ENCODE measurements around the gene SHC4.
"Not testable (repeated sequence)": the region's sequence is repeated elsewhere in the genome, so short reads cannot be mapped to it uniquely, and the experiment has no call there.

Gene SHC4

DNA sequence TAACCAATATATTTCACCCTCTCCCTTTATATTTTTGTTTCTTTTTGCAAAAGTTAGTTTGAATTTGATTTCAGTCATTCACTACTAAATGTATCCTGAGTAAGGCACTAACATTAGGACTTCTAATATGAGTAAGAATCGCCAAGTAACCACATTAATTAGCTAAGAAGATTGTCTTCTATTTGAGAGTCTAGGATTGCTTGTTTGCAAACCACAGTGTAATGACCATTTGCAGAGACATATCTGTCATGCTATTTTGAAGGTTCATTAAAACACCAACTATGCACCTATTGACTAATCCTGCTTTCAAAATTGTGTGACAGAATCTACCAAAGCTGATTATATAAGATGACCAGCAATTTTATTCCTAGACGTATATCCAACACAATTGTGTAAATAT is 91.1 kb downstream of the SHC4 start:
- ATAC-seq (replicated peaks) (no peak), DNase-seq (no peak)
- Mint-ChIP-seq H3K4me3 (no peak overlapping the region), H3K36me3 (no peaks in the 10 kb centered on the region), H3K27ac (no peak overlapping the region), H3K4me1 (peaks cover 0 to under 1% of the 10 kb centered on the region in 2 donors), H3K27me3 (peaks cover 27 to 35% of the 10 kb centered on the region in 2 donors), H3K9me3 (no peaks in the 10 kb centered on the region)

DNA sequence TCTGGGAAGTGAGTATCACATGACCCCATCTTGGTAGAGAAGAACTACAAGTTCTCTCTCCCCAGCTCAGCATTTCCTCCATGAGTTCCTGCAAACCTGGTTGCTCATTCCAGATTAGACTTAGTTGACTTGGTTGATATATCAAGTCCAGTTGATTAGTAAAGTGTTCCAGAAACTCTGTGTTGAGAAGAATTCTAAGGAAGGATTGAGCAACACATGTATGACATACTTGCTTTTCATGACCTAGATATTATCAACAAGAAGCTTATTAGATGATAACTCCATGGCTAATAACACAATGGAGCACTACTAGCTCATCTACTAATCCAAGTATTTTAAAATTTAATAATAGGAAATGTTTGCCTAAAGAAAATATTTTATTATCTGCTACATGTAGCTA is 92.2 kb downstream of the SHC4 start:
- Mint-ChIP-seq H3K4me3 (no peak overlapping the region), H3K36me3 (no peaks in the 10 kb centered on the region), H3K4me1 (no peaks in the 10 kb centered on the region), H3K27me3 (peaks cover 31 to 36% of the 10 kb centered on the region in 2 donors), H3K27ac (no peak overlapping the region), H3K9me3 (no peaks in the 10 kb centered on the region)
- DNase-seq, result no peak
- no peak for ATAC-seq (replicated peaks)

DNA sequence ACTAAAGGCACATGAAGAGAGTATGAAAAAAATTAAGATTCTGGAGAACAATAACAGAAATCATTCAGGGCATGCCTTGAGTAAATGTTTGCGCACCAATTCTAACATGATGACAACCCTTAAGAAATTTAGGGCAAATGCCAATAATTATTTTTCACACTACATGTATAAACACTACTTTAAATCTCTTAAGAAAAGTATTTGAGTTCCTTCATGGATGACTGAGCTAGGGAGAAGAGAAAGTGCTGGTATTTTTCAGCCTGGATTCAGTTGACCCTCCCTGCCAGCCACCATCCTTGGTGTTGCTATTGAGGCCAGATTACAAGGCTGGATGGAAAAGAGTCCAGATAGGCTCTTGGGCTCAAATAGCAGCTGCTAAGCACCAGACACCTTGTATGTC is 93.8 kb downstream of the SHC4 start:
- ATAC-seq (replicated peaks), result no peak

DNA sequence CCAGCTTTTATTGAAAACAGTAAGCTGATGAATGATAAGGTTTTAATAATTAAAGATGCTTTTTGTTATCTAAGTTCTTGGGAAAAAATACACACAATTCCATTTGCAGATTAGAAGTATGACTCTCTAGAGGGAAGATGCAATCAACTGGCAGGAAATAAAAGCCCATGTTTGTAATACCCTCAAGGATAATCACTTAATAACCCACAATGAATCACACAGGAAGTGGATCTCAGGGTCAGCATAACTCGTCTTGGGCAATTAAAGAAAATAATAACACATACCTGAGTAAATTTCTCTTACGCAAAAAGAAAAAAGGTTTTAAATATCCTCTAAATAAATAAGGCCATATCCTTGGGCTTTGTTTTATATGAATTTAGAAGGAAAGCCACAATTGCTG is 95.2 kb downstream of the SHC4 start:
- ATAC-seq (replicated peaks) (no peak), DNase-seq (no peak)
- Mint-ChIP-seq H3K9me3 (no peaks in the 10 kb centered on the region), H3K27ac (no peak overlapping the region), H3K27me3 (peaks cover 28 to 32% of the 10 kb centered on the region in 2 donors), H3K4me3 (no peak overlapping the region), H3K36me3 (no peaks in the 10 kb centered on the region), H3K4me1 (no peaks in the 10 kb centered on the region)

More for the DNA sequence above, 93.8 kb downstream of the SHC4 start:
- H3K4me3 Mint-ChIP-seq, result no peak overlapping the region
- no peaks in the 10 kb centered on the region for H3K36me3 Mint-ChIP-seq
- H3K27me3 Mint-ChIP-seq, result peaks cover 36 to 37% of the 10 kb centered on the region in 2 donors
- DNase-seq, result no peak
- no peak overlapping the region for H3K27ac Mint-ChIP-seq
- no peaks in the 10 kb centered on the region for H3K9me3 Mint-ChIP-seq
- H3K4me1 Mint-ChIP-seq, result no peaks in the 10 kb centered on the region

DNA sequence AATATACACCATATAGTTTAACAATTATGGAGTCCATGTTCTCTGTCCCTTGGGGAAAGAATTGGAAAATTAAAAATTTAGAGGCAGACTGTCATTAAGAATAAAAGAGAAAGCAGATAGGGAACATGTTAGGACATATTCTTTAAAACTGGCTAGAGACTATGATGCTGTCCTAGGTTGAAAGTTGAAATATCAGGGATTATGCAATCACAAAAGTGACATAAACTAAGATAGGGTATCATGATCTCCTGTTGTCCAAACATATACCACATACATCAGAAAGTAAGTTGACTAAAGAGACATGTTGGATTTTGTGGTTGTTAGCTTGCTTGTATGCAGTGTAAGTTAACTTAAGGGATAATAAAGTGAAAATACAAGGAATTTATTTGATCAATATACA is 95.7 kb downstream of the SHC4 start:
- Mint-ChIP-seq H3K9me3 (no peaks in the 10 kb centered on the region), H3K36me3 (no peaks in the 10 kb centered on the region), H3K27me3 (peaks cover 23 to 27% of the 10 kb centered on the region in 2 donors), H3K27ac (no peak overlapping the region), H3K4me3 (no peak overlapping the region), H3K4me1 (no peaks in the 10 kb centered on the region)
- no peak for ATAC-seq (replicated peaks)
- DNase-seq, result no peak

DNA sequence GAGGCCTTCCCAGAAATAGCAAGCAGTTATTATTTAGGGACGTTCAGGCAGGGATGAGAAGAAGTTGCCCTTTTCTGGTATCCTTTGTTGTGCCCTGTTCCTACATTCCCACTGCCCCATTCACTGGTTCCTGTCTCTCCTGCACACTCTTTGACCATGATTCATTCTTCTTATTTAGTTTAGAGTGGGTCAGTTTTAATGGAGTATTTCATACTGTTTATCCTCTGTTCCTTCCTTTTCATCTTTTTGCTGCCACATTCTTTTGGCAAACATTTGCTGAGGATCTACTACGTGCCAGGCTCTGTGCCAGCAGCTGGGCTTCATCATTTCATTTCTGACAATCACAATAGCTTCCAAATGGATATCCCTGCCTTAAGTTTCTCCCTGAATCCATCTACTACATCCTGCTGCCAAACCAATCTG is 97.6 kb downstream of the SHC4 start:
- no peaks in the 10 kb centered on the region for H3K36me3 Mint-ChIP-seq
- no peaks in the 10 kb centered on the region for H3K9me3 Mint-ChIP-seq
- ATAC-seq (replicated peaks) (no peak), DNase-seq (no peak)
- no peak overlapping the region for H3K4me3 Mint-ChIP-seq
- peaks cover 14 to 17% of the 10 kb centered on the region in 2 donors for H3K27me3 Mint-ChIP-seq
- peaks cover 0 to 4% of the 10 kb centered on the region in 2 donors for H3K4me1 Mint-ChIP-seq
- no peak overlapping the region for H3K27ac Mint-ChIP-seq

DNA sequence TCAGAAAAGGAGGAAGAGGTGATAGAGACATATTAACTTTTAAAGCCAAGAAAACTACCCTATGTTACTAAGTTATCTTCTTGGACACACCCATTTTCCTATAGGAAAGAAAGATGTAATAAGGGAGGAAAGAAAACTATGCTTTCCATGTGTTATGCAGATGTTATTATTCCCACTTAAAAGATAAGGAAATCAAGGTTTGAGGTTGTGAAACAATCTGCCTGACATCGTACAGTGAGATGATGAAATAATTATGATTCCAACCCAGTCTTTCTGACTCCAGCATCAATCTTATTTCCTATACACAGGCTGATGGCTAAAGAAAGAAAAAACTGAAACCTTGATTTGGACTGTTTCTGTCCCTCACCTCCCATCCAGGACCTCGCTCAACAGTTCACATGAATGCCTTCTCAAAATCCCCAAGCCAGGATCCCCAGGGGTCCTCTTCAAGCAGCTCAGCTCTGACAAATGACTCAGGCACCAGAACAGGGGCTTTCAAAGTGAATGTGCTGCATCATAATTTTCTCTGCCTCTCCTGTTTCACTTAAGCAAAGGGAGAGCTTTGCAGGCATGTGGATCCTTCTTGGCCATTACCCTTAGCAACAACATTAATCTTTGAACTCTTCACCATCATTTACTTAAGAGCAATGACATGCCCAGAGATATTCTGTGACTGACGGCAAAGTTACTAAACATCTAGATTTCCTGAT is 98.2 kb downstream of the SHC4 start:
- Mint-ChIP-seq H3K27me3 (peaks cover 8 to 12% of the 10 kb centered on the region in 2 donors), H3K27ac (no peak overlapping the region), H3K36me3 (no peaks in the 10 kb centered on the region), H3K4me1 (peaks cover 0 to 4% of the 10 kb centered on the region in 2 donors), H3K4me3 (no peak overlapping the region), H3K9me3 (no peaks in the 10 kb centered on the region)
- ATAC-seq (replicated peaks) (no peak), DNase-seq (no peak)

DNA sequence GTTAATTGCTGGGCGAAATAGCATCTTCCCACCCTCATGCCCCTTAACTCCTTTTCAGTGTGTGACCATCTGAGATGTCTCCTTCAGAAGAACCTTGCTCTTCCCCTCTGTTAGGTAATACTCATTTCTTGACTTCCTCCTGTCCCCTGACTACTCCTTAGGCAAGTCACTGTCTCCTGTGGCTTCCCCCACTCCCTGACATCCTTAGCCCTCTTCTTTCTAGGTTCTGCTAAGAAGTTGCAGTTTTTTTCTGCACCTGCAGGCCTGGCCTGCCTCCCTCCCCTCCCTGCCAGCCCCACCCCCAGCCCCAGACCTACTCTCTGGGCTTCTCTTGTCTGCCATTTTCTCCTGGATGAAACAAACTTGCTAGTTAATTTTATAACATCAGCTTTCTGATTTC is 101.0 kb downstream of the SHC4 start:
- peaks cover 0 to 4% of the 10 kb centered on the region in 2 donors for H3K4me1 Mint-ChIP-seq
- no peak overlapping the region for H3K4me3 Mint-ChIP-seq
- DNase-seq (no peak), ATAC-seq (replicated peaks) (peak; percentile 52 to 69)
- H3K27ac Mint-ChIP-seq, result no peak overlapping the region
- peaks cover 10 to 12% of the 10 kb centered on the region in 2 donors for H3K27me3 Mint-ChIP-seq
- no peaks in the 10 kb centered on the region for H3K9me3 Mint-ChIP-seq
- no peaks in the 10 kb centered on the region for H3K36me3 Mint-ChIP-seq

DNA sequence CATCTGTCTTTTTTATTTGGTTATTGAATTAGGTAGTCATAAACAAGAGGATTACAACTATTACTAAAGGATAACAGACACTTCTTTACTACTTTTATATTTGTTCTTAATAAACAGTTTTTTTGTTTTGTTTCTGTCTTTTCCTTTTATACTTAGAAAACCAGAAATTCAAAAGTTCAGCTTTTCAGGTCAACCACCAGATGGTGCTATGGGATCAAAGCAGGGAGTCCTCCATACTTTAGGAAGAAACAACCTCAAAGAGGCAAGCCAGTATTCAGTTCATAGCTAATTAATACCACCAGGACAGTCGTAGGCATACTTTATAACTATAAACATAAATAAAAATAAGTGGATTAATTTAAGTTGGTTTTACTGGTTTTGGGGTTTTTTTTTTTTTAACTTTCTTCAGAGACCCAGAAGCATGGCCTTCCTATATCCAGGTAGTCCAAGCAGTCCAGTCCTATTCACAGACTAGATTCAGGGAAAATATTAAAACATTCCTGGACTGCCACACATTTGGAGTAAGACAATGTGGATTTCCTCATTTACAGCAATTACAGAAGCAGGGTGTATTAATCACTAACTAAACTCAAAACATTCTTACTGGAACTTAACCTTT is 101.8 kb downstream of the SHC4 start:
- H3K27ac Mint-ChIP-seq, result no peak overlapping the region
- peaks cover 0 to 4% of the 10 kb centered on the region in 2 donors for H3K4me1 Mint-ChIP-seq
- H3K27me3 Mint-ChIP-seq, result peaks cover 9 to 12% of the 10 kb centered on the region in 2 donors
- ATAC-seq (replicated peaks) (peak; percentile 69 to 84), DNase-seq (no peak)
- no peak overlapping the region for H3K4me3 Mint-ChIP-seq
- H3K9me3 Mint-ChIP-seq, result no peaks in the 10 kb centered on the region
- H3K36me3 Mint-ChIP-seq, result no peaks in the 10 kb centered on the region

DNA sequence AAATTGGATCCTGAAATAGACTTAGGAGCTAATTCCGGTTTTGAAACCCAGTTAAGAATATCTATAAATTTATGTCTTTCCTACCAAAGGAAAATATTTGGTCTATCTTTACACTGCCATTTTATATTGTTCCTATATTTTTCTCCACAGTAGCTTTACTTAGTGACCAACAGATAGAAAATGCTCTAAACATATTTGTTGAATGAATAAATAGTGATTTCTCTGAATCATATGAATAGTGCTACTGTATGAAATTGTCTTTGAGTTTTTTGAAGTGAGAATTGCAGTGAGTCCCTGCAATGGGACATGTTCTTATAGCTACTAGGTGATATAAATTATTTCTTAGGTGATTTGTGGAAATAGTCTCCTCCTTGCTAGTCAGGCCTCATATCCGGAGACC is 104.3 kb downstream of the SHC4 start:
- H3K4me3 Mint-ChIP-seq, result no peak overlapping the region
- H3K36me3 Mint-ChIP-seq, result no peaks in the 10 kb centered on the region
- H3K4me1 Mint-ChIP-seq, result peaks cover 0 to 4% of the 10 kb centered on the region in 2 donors
- no peak for DNase-seq
- no peak for ATAC-seq (replicated peaks)
- no peak overlapping the region for H3K27ac Mint-ChIP-seq
- peaks cover 0 to 9% of the 10 kb centered on the region in 2 donors for H3K27me3 Mint-ChIP-seq
- H3K9me3 Mint-ChIP-seq, result no peaks in the 10 kb centered on the region

DNA sequence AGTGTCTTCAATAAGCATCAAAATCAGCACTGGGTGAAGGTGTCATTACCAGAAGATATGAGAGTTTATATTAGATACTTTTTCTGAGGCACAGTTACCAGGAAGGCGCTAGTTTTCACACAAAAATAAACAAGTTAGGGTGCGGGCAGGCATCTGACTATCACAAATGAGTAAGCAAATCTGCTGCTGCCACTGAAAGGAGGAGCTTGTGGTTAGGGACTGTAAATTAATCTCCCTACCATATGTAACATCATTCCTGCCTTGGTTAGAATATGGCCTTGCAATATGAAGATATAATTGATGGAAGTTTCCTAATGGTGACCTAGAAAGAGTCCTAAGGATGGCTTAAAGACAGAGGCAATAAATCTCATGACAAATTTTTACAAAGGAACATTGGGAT is 105.3 kb downstream of the SHC4 start:
- DNase-seq (no peak), ATAC-seq (replicated peaks) (no peak)
- peaks cover 5 to 9% of the 10 kb centered on the region in 2 donors for H3K27me3 Mint-ChIP-seq

DNA sequence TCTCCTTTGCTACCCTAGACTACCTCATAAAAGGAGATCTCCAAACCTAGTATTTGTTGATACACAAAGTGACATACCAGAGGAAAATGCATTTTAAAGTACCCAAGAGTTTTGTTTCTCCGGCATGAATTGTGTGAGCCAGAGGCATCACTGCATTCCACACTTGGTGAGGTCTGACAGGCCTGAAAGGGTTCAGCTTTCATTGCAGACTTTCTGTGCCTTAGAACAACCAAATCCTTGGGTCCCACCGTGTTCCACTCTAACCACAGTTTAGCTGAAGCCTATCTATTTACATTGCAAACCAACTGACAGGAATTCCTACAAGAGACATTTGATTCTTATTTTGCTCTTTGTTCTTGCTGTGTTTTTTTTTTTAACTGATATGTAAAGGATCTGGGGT is 106.8 kb downstream of the SHC4 start:
- no peak overlapping the region for H3K4me3 Mint-ChIP-seq
- no peaks in the 10 kb centered on the region for H3K9me3 Mint-ChIP-seq
- H3K4me1 Mint-ChIP-seq, result no peaks in the 10 kb centered on the region
- ATAC-seq (replicated peaks) (no peak), DNase-seq (no peak)
- peaks cover 7 to 9% of the 10 kb centered on the region in 2 donors for H3K27me3 Mint-ChIP-seq
- no peak overlapping the region for H3K27ac Mint-ChIP-seq
- no peaks in the 10 kb centered on the region for H3K36me3 Mint-ChIP-seq

More for the DNA sequence above, 105.3 kb downstream of the SHC4 start:
- no peaks in the 10 kb centered on the region for H3K36me3 Mint-ChIP-seq
- H3K4me1 Mint-ChIP-seq, result peaks cover 0 to 4% of the 10 kb centered on the region in 2 donors
- H3K27ac Mint-ChIP-seq, result no peak overlapping the region
- no peak overlapping the region for H3K4me3 Mint-ChIP-seq
- H3K9me3 Mint-ChIP-seq, result no peaks in the 10 kb centered on the region

DNA sequence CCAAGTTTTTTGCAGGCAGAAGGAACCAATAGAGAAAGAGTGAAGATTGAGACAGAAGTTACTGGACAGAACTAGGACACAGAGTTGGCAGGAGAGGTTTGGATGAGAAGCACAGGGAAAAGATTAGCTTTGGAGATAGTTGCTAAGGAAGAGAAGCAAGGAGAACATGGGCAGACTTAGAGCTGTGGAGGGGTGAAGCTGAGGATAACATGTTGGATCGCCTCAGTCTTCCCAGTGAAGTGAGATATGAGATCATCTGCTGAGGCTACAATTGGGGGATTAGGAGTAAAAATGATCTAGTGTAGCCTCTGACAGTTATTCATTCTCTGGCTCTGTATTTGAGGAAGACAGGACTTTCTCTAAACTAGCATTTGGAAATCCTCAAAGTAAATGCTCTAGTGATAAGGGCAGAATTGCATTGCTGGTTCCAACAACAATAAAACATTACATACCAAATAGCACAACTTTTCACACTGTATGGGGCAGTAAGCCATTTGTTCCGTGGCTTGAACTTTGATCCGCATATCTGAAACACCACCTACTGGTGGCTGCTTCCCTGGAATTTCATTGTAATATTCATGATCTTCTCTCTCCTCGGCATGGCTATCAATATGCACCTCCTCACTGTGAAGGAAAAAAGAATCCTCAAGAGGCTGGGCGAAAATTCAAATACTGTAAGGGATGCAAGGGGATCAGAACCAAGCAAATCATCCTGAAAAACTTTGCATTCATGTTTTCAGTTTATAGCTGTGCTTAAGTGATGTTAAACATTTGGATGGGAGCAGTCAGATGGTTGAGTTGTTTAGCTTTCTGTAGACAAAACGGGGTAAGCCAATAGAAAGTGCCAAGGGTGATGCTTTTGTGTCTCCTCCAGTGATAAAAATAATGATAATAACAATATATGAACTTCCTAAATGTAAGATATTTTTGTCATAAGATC is 107.9 kb downstream of the SHC4 start:
- Mint-ChIP-seq H3K36me3 (no peaks in the 10 kb centered on the region), H3K4me3 (no peak overlapping the region), H3K9me3 (no peaks in the 10 kb centered on the region), H3K4me1 (no peaks in the 10 kb centered on the region), H3K27me3 (peaks cover 9 to 10% of the 10 kb centered on the region in 2 donors), H3K27ac (no peak overlapping the region)
- no peak for ATAC-seq (replicated peaks)
- DNase-seq, result no peak

DNA sequence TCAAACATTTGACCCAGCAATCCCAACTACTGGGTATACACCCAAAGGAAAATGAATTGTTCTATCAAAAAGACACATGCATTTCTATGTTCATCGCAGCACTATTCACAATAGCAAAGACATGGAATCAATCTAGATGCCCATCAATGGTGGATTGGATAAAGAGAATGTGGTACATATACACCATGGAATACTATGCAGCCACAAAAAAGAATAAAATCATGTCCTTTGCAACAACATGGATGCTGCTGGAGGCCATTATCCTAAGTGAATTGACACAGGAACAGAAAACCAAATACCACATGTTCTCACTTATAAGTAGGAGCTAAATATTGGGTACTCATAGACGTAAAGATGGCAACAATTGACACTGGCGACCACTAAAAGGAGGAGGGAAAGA is 109.3 kb downstream of the SHC4 start:
- not testable (repeated sequence) for ATAC-seq (replicated peaks); DNase-seq; H3K4me3 Mint-ChIP-seq; H3K36me3 Mint-ChIP-seq; H3K27ac Mint-ChIP-seq; H3K4me1 Mint-ChIP-seq; H3K9me3 Mint-ChIP-seq
- peaks cover 9 to 12% of the 10 kb centered on the region in 2 donors for H3K27me3 Mint-ChIP-seq
